MCF 10A (cell line): ENCODE measurements around the gene B3GNT3. TPM values are rescaled to one million over a fixed set of nuclear protein-coding genes. Genes with fewer than 3 reads are reported as not detected.

Experiments
- BruUV-seq: library from RNA; stranded (reverse); fragments of 400-500 nt; replicated peaks from 2 replicates; lab custom pipeline; 2021; lab: Mats Ljungman, UMichigan
- CTCF ChIA-PET: fragments of 300-600 bp; sonication (Branson Sonifier 250); formaldehyde crosslinking; extraction: SDS; loops from one replicate; lab custom pipeline; 2021; ENCODE audit warnings: antibody characterized with exemption, inconsistent platforms; lab: Yijun Ruan, JAX
- POLR2A ChIA-PET: fragments of 300-600, 350-650 bp; sonication (Branson Sonifier 250); formaldehyde crosslinking; extraction: SDS; loops from one replicate; lab custom pipeline; 2020; ENCODE audit warnings: antibody characterized with exemption, inconsistent platforms; lab: Yijun Ruan, JAX
- DNase-seq: peaks from one replicate; pipeline ENCODE4 v3.0.0-alpha.2; 2018; ENCODE audit not compliant: unreplicated experiment
- H3K27ac Mint-ChIP-seq: one replicate; pipeline ENCODE4 v1.8.0; 2022; ENCODE audit warnings: mild to moderate bottlenecking, low read depth, mixed read lengths; ENCODE audit not compliant: unreplicated experiment
- H3K27me3 Mint-ChIP-seq: one replicate; pipeline ENCODE4 v1.8.0; 2022; ENCODE audit warnings: mixed read lengths; ENCODE audit not compliant: insufficient read depth, unreplicated experiment
- H3K36me3 Mint-ChIP-seq: one replicate; pipeline ENCODE4 v1.8.0; 2022; ENCODE audit warnings: mild to moderate bottlenecking, moderate library complexity, mixed read lengths; ENCODE audit not compliant: insufficient read depth, unreplicated experiment
- H3K4me1 Mint-ChIP-seq: one replicate; pipeline ENCODE4 v1.8.0; 2022; ENCODE audit warnings: mixed read lengths; ENCODE audit not compliant: insufficient read depth, unreplicated experiment
- H3K4me3 Mint-ChIP-seq: one replicate; pipeline ENCODE4 v1.8.0; 2022; ENCODE audit warnings: mild to moderate bottlenecking, moderate library complexity, mixed read lengths; ENCODE audit not compliant: unreplicated experiment
- H3K9me3 Mint-ChIP-seq: one replicate; pipeline ENCODE4 v1.8.0; 2022; ENCODE audit warnings: mixed read lengths; ENCODE audit not compliant: unreplicated experiment
- CTCF ChIP-seq: fragments of 200-600 bp; IDR thresholded peaks from one replicate; pipeline ENCODE4 v1.8.0; 2022; ENCODE audit warnings: antibody characterized with exemption, mild to moderate bottlenecking; ENCODE audit not compliant: unreplicated experiment
- intact Hi-C: fragments of 100-400 bp; cut with micrococcal nuclease; formaldehyde crosslinking; loops from 2 replicates; pipeline ENCODE4 v1.14.1; 2022
- total RNA-seq: library from RNA; stranded (reverse); gene quantifications from 2 replicates; pipeline ENCODE4 v1.2.3, GENCODE V29; 2022

B3GNT3 gene
- total RNA-seq, 1 experiment from 2014 or later = 0.40 TPM

DNA sequence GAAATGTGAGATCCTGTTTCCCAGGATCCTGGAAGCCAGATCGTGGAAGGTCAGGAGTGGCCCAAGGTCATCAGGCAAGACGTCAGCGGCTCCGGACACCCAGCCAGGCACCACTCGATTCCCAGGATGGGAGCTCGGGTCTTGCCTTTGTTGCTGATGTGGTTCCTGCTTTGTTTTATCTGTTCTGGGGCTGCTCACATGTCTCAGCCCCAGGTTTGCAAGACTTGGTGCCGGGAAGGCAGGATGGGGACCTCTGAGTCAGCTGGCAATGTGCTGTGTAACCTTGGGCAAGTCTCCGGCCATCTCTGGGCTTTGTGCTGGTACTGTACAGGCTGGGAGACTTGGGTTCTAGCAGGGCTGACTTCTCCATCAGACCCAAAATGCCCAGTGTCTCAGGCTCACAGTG lies 45.0 kb upstream of the B3GNT3 start:
- no peak for DNase-seq
- Mint-ChIP-seq H3K27me3 (no peaks in the 10 kb centered on the region), H3K27ac (no peak overlapping the region), H3K4me3 (no peak overlapping the region), H3K9me3 (no peaks in the 10 kb centered on the region), H3K36me3 (no peaks in the 10 kb centered on the region), H3K4me1 (peaks cover 4% of the 10 kb centered on the region)
- no TSS peak for BruUV-seq
- intact Hi-C loops = no loop called here
- no peak for TF ChIP-seq CTCF
- ChIA-PET POLR2A (no interaction called here), CTCF (no interaction called here)

GRCh38 chr19:17751103-17751911 lies 43.6 kb upstream of the B3GNT3 start, which contains the start of gene FCHO1:
Gene FCHO1, plus strand, starts transcription at chr19:17751477. Its CDS starts 3,688 bp downstream, at chr19:17755165.
- Mint-ChIP-seq H3K27ac (no peak within 1 kb of the TSS), H3K9me3 (no peaks in the 10 kb centered on the region), H3K4me1 (peaks cover 8% of the 10 kb centered on the region), H3K27me3 (no peaks in the 10 kb centered on the region), H3K4me3 (no peak within 1 kb of the TSS), H3K36me3 (no peaks in the 10 kb centered on the region)
- ChIA-PET POLR2A (interaction anchor here (1.5 kb wide), 1 partner anchor 10 kb away, joined by 5 read pairs; no protein-coding TSS in a partner anchor), CTCF (interaction anchor here (1.3 kb wide), 1 partner anchor 15 kb away, joined by 7 read pairs; no protein-coding TSS in a partner anchor)
- no peak for TF ChIP-seq CTCF
- intact Hi-C loops = no loop called here
- DNase-seq = no peak
- BruUV-seq = no TSS peak

GRCh38 chr19:17751912-17752273 lies 43.0 kb upstream of the B3GNT3 start:
- ChIA-PET CTCF (interaction anchor here (1.3 to 1.4 kb wide), 2 partner anchors 9 to 15 kb away, joined by 4 to 7 read pairs; no protein-coding TSS in a partner anchor), POLR2A (interaction anchor here (1.5 kb wide), 1 partner anchor 11 kb away, joined by 5 read pairs; no protein-coding TSS in a partner anchor)
- no peaks in the 10 kb centered on the region for H3K36me3 Mint-ChIP-seq
- H3K4me1 Mint-ChIP-seq = peaks cover 9% of the 10 kb centered on the region
- H3K4me3 Mint-ChIP-seq = no peak overlapping the region
- TF ChIP-seq CTCF = no peak
- no peaks in the 10 kb centered on the region for H3K27me3 Mint-ChIP-seq
- no peaks in the 10 kb centered on the region for H3K9me3 Mint-ChIP-seq
- intact Hi-C loops = no loop called here
- DNase-seq = no peak
- H3K27ac Mint-ChIP-seq = no peak overlapping the region
- BruUV-seq = no TSS peak

DNA sequence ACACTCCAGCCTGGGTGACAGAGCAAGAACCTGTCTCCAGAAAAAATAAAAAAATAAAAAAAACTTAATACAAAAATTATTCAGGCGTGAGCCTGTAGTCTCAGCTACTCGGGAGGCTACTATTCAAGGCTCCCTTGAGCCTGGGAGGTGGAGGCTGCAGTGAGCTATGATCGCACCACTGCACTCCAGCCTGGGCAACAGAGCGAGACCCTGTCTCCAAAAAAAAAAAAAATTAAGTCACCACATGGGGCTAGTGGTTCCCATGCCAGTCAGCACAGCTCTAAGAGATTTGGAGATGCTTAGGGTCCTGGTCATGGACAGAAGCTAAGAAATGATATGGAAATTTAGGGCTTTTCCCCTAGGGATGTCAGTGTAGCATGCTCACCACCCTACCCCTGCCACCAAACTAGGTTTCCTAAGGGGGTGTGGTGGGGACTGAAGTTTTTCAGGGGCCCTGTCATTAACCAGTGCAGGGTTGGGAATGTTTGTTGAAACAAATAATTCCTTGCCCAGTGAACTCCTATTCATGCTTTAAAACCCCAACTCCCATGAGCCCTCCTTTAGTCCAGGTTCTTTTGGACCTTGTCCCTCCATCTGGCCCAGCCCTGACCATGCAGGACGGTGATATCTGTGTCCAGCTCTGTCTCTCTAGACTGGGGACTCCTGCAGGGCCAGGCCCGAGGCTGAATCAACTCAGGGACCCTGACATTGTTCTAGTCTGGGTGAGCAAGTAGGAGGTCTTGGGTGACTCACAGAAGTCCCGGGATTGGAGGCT lies 41.9 kb upstream of the B3GNT3 start:
- BruUV-seq = no TSS peak

More for the DNA sequence above, 41.9 kb upstream of the B3GNT3 start:
- Mint-ChIP-seq H3K4me1 (peaks cover 15% of the 10 kb centered on the region), H3K36me3 (no peaks in the 10 kb centered on the region), H3K9me3 (no peaks in the 10 kb centered on the region), H3K4me3 (no peak overlapping the region), H3K27me3 (no peaks in the 10 kb centered on the region), H3K27ac (no peak overlapping the region)
- TF ChIP-seq CTCF = no peak
- intact Hi-C loops = no loop called here
- POLR2A ChIA-PET = interaction anchor here (1.5 kb wide), 1 partner anchor 12 kb away, joined by 5 read pairs; no protein-coding TSS in a partner anchor
- CTCF ChIA-PET = interaction anchor here (0.5 to 1.4 kb wide), 3 partner anchors 10 to 185 kb away, joined by 3 to 4 read pairs (median 4); no protein-coding TSS in a partner anchor
- no peak for DNase-seq
